Effector CD8-positive, alpha-beta T cell (primary cell): Measurements from ENCODE around the gene IER2.

Experiments
- DNase-seq: peaks from one replicate; lab custom pipeline; 2025; lab: John Stamatoyannopoulos, UW
- total RNA-seq, 4 experiments: gene quantifications; one replicate each; lab custom pipeline; 2026; lab: John Stamatoyannopoulos, UW

The IER2 gene, protein sequence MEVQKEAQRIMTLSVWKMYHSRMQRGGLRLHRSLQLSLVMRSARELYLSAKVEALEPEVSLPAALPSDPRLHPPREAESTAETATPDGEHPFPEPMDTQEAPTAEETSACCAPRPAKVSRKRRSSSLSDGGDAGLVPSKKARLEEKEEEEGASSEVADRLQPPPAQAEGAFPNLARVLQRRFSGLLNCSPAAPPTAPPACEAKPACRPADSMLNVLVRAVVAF
- 123 to 230 (median 168) reads per million in 4 experiments for total RNA-seq

GRCh38 chr19:13150187-13150930 lies at the start of gene IER2, which contains the start of gene STX10:
TSS of gene IER2 (plus strand) at chr19:13150411. CDS start at chr19:13153187, 2,776 bp downstream.
TSS of gene STX10 (minus strand) at chr19:13150375. CDS start at chr19:13150173, 202 bp downstream.
- peak; percentile 86 for DNase-seq

DNA sequence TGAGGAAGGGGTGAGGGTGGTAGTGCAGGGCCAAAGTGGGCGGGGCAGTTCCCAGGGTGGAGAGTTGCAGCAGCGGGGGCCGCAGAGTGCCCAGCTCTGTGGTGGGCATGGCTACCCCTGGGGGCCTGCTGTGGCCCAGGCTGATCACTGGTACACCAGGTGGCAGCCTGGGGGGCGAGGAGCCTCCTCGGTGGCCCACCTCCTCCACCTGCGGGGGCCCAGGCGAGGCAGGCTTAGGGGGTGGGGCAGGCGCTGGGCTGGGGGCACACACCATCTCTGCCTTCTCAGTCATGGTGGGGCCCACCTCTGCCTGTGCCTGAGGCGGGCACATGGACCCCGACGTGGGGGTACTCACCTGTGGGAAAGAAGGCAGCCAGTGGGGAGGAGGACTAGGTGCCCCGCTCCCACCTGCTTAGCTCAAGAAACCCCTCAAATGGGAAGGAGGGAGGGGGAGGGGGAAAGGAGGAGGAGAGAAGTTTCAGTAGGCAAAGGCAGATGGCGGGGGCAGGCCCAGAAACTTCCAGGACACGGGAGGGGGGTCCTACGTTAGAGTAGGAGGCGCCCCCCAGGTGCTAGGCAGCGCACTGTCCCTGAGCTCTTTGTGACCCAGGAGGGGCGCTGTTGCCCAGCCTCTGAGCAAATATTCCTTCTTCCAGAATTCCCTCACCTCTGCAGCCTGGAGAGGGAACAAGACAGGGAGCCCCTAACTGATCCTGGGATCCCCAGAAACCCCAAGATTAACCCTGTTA lies 49.2 kb upstream of the IER2 start:
- no peak for DNase-seq

- DNase-seq, result no peak
Observed at GRCh38 chr19:13101590-13102415, 48.4 kb upstream of the IER2 start.

DNA sequence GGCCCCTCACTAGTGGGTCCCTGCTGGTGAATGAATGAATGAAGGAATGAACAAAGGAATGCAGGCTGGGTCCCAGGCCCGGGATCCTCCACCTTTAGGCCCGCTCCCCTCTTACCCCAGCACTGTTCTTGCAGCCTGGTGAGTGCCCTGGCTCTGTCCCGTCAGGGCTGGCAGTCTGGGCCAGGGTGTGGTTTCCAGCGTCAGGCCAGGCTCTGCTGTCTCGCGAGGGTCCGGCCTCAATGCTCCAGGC lies 47.9 kb upstream of the IER2 start:
- no peak for DNase-seq

GRCh38 chr19:13102666-13103580 lies 47.3 kb upstream of the IER2 start, which contains the start of gene LYL1:
TSS of gene LYL1 (minus strand) at chr19:13102858. CDS start at chr19:13101171, 1,687 bp downstream.
- DNase-seq, result no peak

DNA sequence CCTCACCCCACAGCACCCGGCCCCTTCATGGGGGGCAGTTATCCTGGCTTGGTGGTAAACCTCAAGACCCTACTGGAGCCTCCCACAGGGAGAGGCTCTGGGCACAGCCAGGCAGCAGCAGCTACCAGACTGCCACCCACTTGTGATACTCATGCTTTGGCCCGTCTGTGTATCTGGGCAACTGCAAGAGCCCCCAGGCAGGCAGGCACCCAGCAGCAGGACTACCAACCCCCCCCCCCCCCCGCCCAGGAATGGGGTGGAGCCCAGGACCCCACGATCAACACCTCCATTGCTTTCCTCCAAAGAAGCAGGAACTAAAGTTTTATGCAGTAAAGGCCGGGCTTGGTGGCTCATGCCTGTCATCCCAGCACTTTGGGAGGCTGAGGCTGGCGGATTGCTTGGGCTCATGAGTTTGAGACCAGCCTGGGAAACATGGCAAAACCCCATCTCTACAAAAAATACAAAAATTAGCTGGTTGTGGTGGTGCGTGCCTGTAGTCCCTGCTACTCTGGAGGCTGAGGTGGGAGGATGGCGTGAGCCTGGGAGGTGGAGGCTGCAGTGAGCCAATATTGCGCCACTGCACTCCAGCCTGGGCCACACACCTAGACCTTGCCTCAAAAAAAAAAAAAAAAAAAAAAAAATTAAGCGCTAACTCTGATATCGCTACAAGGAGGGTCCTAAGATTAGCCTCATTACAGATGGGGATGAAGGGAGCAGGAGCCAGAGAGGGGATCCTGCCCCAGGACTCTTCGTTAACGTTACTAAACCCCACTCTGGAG lies 46.4 kb upstream of the IER2 start:
- no peak for DNase-seq

DNA sequence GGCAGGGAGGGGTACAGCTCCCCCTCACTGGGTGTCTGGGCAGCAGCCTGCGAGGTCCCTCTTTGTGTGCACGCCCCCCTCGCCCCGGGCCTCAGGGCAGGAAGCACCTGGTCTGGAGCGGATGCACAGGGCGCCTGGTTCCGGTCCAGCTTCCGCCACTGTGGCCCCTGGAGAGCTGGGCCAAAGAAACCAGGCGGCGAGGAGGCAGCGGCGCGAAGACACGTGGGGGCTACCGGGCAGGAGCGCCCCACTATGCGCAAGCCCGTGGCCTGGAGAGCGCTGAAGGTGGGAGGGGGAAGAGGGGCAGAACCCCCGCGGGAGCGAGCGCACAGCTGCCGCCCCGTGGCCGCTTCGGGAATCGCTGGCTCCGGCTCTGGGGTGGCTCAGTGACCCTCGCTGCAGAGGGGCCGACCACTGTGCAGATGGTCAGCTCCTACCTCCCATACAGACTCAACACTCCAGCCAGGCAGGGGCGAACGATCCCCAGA lies 45.8 kb upstream of the IER2 start:
- DNase-seq, result peak; percentile 57

- DNase-seq, result no peak
Observed at GRCh38 chr19:13104848-13105711, 45.1 kb upstream of the IER2 start.

GRCh38 chr19:13109361-13110098 lies 40.7 kb upstream of the IER2 start:
- DNase-seq, result no peak

DNA sequence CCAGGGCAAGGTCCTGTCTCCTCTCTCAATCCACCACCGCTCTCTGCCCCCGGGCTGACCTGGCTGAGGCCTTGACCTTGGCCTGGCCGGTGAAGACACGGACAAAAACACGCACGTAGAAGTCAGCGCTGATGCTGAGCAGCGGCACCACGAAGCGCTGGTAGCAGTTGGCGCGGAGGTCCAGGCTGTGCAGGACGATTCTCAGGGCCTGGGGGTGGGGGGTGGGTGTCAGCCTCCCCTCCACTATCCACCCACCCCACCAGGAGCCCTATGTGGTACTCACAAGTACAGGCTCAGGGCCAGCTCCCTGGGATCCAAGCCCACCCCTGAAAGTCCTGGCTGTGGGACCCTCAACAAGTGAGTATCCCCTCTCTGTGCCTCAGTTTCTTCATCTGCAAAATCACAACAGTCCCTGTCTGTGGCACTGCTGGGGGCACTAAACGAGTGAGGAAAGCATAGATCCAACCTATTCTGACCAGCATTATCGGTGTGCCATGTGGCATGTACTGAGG lies 40.1 kb upstream of the IER2 start:
- no peak for DNase-seq

- no peak for DNase-seq
Observed at GRCh38 chr19:13112555-13112954, 37.7 kb upstream of the IER2 start.

- no peak for DNase-seq
Observed at GRCh38 chr19:13115936-13116281, 34.3 kb upstream of the IER2 start.

GRCh38 chr19:13116282-13117175 lies 33.7 kb upstream of the IER2 start, which contains the start of gene TRMT1:
TSS of gene TRMT1 (minus strand) at chr19:13116740. CDS start at chr19:13116399, 341 bp downstream.
- DNase-seq, result peak; percentile 84

- DNase-seq, result no peak
Observed at GRCh38 chr19:13117176-13117771, 32.9 kb upstream of the IER2 start.

- peak; percentile 71 for DNase-seq
Observed at GRCh38 chr19:13117772-13118423, 32.3 kb upstream of the IER2 start, which contains the start of gene NACC1. TSS of gene NACC1 (plus strand) at chr19:13118264. CDS start at chr19:13135208, 16,944 bp downstream.
